Measurements from ENCODE around the gene WIPF2. TPM values are rescaled to one million over a fixed set of nuclear protein-coding genes. Genes with fewer than 3 reads are reported as not detected.

WIPF2 gene
- total RNA-seq, 1 donor from 2014 or later, result 13.9 TPM

DNA sequence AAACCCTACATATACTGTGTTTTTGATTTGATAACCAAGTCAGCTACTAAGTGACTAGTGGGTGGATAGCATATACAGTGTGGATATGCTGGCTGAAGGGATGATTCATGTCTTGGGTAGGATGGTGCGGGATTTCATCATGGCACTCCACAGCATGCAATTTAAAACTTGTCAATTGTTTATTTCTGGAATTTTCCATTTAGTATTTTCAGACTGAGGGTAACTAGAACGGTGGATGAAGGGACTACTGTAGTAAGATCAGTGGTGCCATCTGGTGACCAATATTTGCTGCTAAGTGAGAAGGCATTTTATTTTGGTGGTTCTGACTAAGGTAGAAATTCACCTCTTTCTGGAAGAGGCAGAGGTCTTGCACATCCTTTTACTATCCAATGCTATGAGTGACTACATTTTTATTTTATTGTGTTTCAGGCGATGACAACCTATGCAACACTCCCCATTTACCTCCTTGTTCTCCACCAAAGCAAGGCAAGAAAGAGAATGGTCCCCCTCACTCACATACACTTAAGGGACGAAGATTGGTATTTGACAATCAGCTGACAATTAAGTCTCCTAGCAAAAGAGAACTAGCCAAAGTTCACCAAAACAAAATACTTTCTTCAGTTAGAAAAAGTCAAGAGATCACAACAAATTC lies 71.7 kb downstream of the WIPF2 start:
- H3K36me3 ChIP-seq (ENCODE audit: control insufficient read depth, insufficient read depth, low read length), result peaks cover under 1% of the 10 kb centered on the region
- DNase-seq (ENCODE audit: low read depth), result peak; percentile 64
- H3K4me3 ChIP-seq (ENCODE audit: low read depth, low read length), result no peak overlapping the region
- H3K27me3 ChIP-seq (ENCODE audit: control insufficient read depth, insufficient read depth, low read length), result no peaks in the 10 kb centered on the region
- peak; percentile 59 for TF ChIP-seq CTCF (IDR thresholded peaks at IDR 0.05; ENCODE audit: insufficient read depth, low read length, poor library complexity, severe bottlenecking)

GRCh38 chr17:40291281-40291664 lies 72.2 kb downstream of the WIPF2 start:
- no peak for DNase-seq (ENCODE audit: low read depth)
- no peaks in the 10 kb centered on the region for H3K27me3 ChIP-seq (ENCODE audit: control insufficient read depth, insufficient read depth, low read length)
- H3K4me3 ChIP-seq (ENCODE audit: low read depth, low read length), result no peak overlapping the region
- peaks cover 2% of the 10 kb centered on the region for H3K36me3 ChIP-seq (ENCODE audit: control insufficient read depth, insufficient read depth, low read length)
- no peak for TF ChIP-seq CTCF (IDR thresholded peaks at IDR 0.05; ENCODE audit: insufficient read depth, low read length, poor library complexity, severe bottlenecking)

DNA sequence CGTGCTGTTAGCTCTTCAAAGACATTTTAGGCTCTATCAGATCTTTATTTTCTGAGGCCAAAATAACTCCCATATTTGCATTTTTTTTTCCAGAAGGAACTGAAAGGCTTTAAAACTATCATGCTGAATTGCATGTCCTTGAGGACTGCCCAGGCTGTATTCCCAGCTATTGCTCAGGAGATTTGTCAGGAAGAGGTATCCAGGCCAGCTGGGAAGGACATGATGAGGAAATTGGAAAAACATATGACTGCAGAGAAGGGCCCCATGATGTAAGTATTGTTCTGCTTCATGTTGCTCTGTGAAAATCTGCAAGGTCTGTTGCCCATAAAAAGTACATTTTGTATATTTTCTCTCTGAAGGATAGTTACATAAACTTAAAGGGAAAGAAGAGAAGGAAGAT lies 74.3 kb downstream of the WIPF2 start:
- TF ChIP-seq CTCF (IDR thresholded peaks at IDR 0.05; ENCODE audit: insufficient read depth, low read length, poor library complexity, severe bottlenecking), result no peak
- peaks cover 2% of the 10 kb centered on the region for H3K36me3 ChIP-seq (ENCODE audit: control insufficient read depth, insufficient read depth, low read length)
- no peak overlapping the region for H3K4me3 ChIP-seq (ENCODE audit: low read depth, low read length)
- DNase-seq (ENCODE audit: low read depth), result no peak
- H3K27me3 ChIP-seq (ENCODE audit: control insufficient read depth, insufficient read depth, low read length), result no peaks in the 10 kb centered on the region

GRCh38 chr17:40295488-40296436 lies 76.7 kb downstream of the WIPF2 start:
- no peak for TF ChIP-seq CTCF (IDR thresholded peaks at IDR 0.05; ENCODE audit: insufficient read depth, low read length, poor library complexity, severe bottlenecking)
- H3K36me3 ChIP-seq (ENCODE audit: control insufficient read depth, insufficient read depth, low read length), result peaks cover 2% of the 10 kb centered on the region
- H3K4me3 ChIP-seq (ENCODE audit: low read depth, low read length), result no peak overlapping the region
- no peak for DNase-seq (ENCODE audit: low read depth)
- H3K27me3 ChIP-seq (ENCODE audit: control insufficient read depth, insufficient read depth, low read length), result no peaks in the 10 kb centered on the region

DNA sequence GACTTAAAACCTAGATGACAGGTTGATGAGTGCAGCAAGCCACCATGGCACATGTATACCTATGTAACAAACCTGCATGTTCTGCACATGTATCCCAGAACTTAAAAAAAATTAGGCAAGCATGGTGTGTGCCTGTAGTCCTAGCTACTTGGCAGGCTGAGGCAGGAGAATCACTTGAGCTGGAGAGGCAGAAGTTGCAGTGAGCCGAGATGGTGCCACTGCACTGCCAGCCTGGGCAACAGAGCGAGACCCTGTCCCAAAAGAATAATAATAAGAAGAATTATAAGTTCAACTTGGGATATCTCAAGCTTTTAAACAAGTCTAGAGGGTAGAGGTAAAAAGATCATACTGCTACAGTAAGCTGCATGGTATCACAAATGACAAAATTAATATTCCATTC lies 78.4 kb downstream of the WIPF2 start:
- Histone ChIP-seq H3K36me3 (ENCODE audit: control insufficient read depth, insufficient read depth, low read length) (peaks cover 2% of the 10 kb centered on the region), H3K4me3 (ENCODE audit: low read depth, low read length) (no peak overlapping the region), H3K27me3 (ENCODE audit: control insufficient read depth, insufficient read depth, low read length) (no peaks in the 10 kb centered on the region)
- no peak for TF ChIP-seq CTCF (IDR thresholded peaks at IDR 0.05; ENCODE audit: insufficient read depth, low read length, poor library complexity, severe bottlenecking)
- no peak for DNase-seq (ENCODE audit: low read depth)

All from kidney epithelial cell (primary cell).